ENCODE measurements around the gene SNAPIN.

DNA sequence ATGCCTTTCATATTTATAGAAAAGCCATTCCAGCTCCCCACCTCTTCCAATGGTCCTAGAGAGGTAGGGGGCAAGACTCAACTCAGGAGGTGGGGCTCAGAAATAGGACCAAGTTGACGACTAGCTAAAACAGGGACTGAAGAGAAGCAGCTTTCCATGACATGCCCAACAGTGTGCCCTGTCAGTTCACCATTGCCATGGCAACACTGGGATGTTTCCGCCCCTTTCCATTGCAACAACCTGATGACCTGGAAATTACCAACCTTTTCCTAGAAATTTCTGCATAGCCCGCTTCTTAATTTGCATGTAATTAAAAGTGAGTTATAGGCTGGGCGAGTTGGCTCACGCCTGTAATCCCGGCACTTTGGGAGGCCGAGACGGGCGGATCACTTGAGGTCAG, 47.0 kb downstream of the SNAPIN start:
- TF ChIP-seq, protein P1, sequence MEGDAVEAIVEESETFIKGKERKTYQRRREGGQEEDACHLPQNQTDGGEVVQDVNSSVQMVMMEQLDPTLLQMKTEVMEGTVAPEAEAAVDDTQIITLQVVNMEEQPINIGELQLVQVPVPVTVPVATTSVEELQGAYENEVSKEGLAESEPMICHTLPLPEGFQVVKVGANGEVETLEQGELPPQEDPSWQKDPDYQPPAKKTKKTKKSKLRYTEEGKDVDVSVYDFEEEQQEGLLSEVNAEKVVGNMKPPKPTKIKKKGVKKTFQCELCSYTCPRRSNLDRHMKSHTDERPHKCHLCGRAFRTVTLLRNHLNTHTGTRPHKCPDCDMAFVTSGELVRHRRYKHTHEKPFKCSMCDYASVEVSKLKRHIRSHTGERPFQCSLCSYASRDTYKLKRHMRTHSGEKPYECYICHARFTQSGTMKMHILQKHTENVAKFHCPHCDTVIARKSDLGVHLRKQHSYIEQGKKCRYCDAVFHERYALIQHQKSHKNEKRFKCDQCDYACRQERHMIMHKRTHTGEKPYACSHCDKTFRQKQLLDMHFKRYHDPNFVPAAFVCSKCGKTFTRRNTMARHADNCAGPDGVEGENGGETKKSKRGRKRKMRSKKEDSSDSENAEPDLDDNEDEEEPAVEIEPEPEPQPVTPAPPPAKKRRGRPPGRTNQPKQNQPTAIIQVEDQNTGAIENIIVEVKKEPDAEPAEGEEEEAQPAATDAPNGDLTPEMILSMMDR (IDR thresholded peaks at IDR 0.05), result no peak
- no peak for TF ChIP-seq POLR2AphosphoS5 (IDR thresholded peaks at IDR 0.05; ENCODE audit: insufficient read depth in 1 of 2, low read depth in 1 of 2)
